LoVo (cell line): ENCODE measurements around the gene AMZ1.
A peak's percentile ranks its signal among the peaks of the same experiment; 100 is the strongest.

ENCODE experiments used
- DNase-seq: peaks from one replicate; pipeline ENCODE4 v3.0.0-alpha.2; 2016; ENCODE audit warnings: low spot score

The AMZ1 gene

DNA sequence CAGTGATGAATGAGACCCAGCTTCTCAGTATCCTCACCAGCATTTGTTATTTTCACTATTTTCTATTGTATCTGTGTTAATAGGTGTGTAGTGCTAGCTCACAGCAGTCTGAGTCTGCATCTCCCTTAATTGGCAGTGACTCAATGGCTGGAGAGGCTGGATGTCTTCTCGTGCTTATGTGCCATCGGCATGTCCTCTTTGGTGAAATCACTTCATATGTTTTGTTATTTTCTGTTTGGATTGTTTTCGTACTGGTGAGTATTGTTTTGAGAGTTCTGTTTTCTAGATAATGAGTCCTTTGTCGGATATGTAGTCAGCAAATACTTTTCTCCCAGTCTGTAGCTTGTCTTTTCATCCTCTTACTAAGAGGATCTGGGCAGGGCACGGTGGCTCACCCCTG, 66.1 kb downstream of the AMZ1 start:
- no peak for DNase-seq

GRCh38 chr7:2754912-2755311, 66.9 kb downstream of the AMZ1 start:
- DNase-seq, result no peak

- no peak for DNase-seq
Measured at GRCh38 chr7:2755531-2755930, 67.5 kb downstream of the AMZ1 start.

DNA sequence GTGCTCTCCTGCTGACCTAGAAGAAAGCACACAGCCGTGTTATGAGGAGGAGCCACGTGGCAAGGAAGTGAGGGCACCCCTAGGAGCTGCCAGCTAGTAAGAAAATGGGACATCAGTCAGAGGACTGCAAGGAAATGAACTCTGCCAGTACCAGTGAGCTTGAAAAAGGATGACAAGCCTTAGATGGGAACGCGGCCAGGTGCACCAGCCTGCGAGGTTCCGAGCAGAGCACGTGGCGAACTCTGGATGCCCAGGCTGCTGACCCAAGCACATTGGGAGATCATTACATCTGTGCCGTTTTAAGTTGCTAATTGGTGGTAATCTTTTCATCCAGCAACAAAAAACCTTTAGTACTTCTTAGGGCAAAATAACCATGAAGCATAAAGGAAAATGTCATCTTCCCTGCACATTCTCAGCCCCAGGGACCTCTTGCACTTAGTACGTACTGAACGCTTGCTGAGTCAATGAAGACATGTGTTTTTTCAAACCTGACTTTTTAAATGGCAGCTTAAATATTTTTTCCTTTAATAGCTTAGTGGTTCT, 69.4 kb downstream of the AMZ1 start:
- DNase-seq, result no peak

GRCh38 chr7:2757904-2758672, 70.1 kb downstream of the AMZ1 start:
- DNase-seq, result peak; percentile 85

- DNase-seq, result no peak
Measured at GRCh38 chr7:2758673-2759616, 70.9 kb downstream of the AMZ1 start.

- DNase-seq, result no peak
Measured at GRCh38 chr7:2759736-2760097, 71.7 kb downstream of the AMZ1 start.

GRCh38 chr7:2760098-2760889, 72.3 kb downstream of the AMZ1 start:
- DNase-seq, result peak; percentile 75

DNA sequence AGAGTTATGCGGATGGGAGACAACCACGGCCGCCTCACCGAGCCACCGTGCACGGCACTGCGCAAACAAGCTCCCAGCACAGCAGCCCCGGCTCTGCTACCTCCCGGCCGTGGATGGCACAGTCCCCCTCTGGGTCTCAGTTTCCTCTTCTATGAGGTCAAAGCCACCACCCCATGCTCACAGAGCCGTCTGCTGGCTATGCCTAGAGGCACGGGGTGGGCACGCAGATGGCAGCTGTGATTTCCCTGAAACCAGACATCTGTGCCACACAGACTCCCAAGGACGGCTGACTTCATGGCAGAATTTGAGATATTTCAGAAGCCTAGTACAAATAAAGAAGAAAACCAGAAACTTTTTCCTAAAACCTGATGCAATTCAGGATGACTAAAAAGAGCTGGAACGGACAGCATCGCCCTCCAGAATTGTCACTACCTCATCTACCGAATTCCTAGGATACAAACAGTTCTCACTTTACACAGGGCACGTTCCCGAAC, 73.2 kb downstream of the AMZ1 start:
- DNase-seq, result no peak

DNA sequence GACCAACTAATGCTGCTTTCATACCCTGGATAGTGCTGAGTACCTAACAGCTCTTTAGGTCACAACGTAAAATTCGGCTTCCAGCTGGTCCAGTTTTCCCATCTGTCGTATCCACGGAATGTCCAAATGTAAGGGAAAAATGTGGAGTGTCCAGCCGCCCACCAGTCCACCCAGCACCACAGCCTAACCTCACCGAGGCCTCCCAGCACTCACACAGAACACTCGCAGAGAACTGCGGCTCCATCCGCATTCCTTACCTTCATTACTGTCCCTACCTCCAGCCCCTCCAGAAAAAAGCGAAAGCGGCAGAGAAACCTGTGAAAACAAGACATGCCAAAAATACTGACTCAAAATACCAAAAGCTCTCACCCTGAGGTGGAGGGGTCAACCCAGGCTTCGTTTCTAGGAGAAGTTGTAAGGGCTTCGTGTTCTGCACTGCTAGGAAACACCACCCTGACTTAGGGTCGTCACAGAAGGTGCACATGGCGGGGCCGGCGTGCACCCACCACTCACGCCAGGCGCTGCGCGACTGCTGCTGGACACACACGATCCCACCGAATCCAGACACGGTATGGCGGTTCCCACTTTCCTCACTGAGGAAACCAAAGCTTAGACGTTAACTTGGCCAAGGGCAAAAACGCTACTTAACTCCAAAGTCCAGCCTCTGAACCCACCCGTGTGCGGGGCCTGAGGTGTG, 73.9 kb downstream of the AMZ1 start:
- DNase-seq, result no peak

DNA sequence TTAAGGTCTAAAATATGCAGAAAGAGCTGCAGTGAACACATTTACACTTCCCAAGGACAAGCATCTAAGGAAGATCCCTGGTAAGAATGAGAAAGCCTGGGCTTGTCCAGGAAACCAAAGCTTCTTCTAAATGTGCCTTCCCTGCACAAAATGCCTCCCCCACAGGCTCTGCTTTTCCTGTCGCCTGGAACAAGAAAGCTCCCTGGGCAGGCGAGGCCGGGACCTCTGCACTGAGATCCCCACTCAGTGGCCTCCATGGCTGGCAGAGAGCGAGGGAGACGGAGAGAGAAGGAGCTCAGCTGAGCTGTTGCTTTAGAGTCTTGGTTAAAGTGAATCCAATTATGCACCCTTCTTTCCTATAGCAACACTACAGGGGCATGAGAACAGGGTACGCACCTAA, 75.6 kb downstream of the AMZ1 start:
- no peak for DNase-seq

DNA sequence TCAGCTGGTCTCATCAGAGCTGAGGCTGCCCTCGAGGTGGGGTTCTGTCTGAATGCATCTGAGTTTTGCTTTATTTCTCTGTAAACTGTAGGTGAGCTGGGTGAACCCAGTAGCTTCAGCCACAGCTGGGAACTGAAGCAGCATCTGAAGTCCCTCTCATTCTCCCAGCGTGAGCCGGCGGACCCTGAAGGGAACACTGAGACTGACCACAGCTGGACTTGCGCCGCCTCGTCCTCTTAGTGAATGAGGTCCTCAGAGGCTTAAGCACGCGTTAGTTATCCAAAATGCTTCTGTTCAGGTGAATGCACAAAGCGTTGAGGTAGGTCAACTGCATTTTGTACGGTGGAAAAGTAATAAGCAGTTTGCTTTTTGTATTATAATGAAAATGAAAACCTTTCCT, 76.6 kb downstream of the AMZ1 start:
- DNase-seq, result no peak
